A172 (cell line): ENCODE measurements around the gene PGLYRP4. TPM values are rescaled to one million over a fixed set of nuclear protein-coding genes. Genes with fewer than 3 reads are reported as not detected.
A peak's percentile ranks its signal among the peaks of the same experiment; 100 is the strongest.

Experiments
- DNase-seq: peaks from one replicate; pipeline ENCODE4 v3.0.0-alpha.2; 2015; ENCODE audit warnings: low spot score
- total RNA-seq: library from RNA; depleted of rRNA; stranded (reverse); fragments of >200 nt; shearing (Covaris generic); gene quantifications from 2 replicates; pipeline ENCODE4 v1.2.3, GENCODE V29; 2014; rRNA removed

The PGLYRP4 gene
- not detected in 2 replicates for total RNA-seq

- DNase-seq: no peak
Measured at GRCh38 chr1:153348511-153349362, at the start of gene PGLYRP4. PGLYRP4 (minus strand) TSS chr1:153348841; CDS start chr1:153347932, 909 bp downstream.

GRCh38 chr1:153397924-153398651 is 49.4 kb upstream of the PGLYRP4 start:
- no peak for DNase-seq

GRCh38 chr1:153397051-153397923 is 48.6 kb upstream of the PGLYRP4 start:
- no peak for DNase-seq

GRCh38 chr1:153396461-153396860 is 47.8 kb upstream of the PGLYRP4 start:
- no peak for DNase-seq

GRCh38 chr1:153395776-153396175 is 47.1 kb upstream of the PGLYRP4 start:
- no peak for DNase-seq

GRCh38 chr1:153395136-153395685 is 46.6 kb upstream of the PGLYRP4 start:
- peak; percentile 44 for DNase-seq

- no peak for DNase-seq
Measured at GRCh38 chr1:153394391-153394790, 45.8 kb upstream of the PGLYRP4 start.

- DNase-seq: no peak
Measured at GRCh38 chr1:153393926-153394325, 45.3 kb upstream of the PGLYRP4 start.

GRCh38 chr1:153392822-153393221 is 44.2 kb upstream of the PGLYRP4 start:
- DNase-seq: no peak

- DNase-seq: no peak
Measured at GRCh38 chr1:153392258-153392657, 43.6 kb upstream of the PGLYRP4 start.

- no peak for DNase-seq
Measured at GRCh38 chr1:153390938-153391710, 42.5 kb upstream of the PGLYRP4 start, which contains the start of gene S100A8. S100A8 (minus strand) TSS chr1:153391073; CDS start chr1:153390535, 538 bp downstream.

GRCh38 chr1:153389973-153390879 is 41.6 kb upstream of the PGLYRP4 start:
- no peak for DNase-seq

GRCh38 chr1:153389401-153389800 is 40.8 kb upstream of the PGLYRP4 start:
- DNase-seq: no peak

- no peak for DNase-seq
Measured at GRCh38 chr1:153387785-153388184, 39.1 kb upstream of the PGLYRP4 start.

- DNase-seq: no peak
Measured at GRCh38 chr1:153387001-153387400, 38.4 kb upstream of the PGLYRP4 start.

GRCh38 chr1:153386500-153386901 is 37.9 kb upstream of the PGLYRP4 start:
- DNase-seq: no peak

GRCh38 chr1:153384958-153385580 is 36.4 kb upstream of the PGLYRP4 start:
- DNase-seq: no peak

- no peak for DNase-seq
Measured at GRCh38 chr1:153380711-153381110, 32.1 kb upstream of the PGLYRP4 start.

GRCh38 chr1:153379591-153379990 is 30.9 kb upstream of the PGLYRP4 start:
- DNase-seq: no peak
